OCI-LY1 (cell line): Measurements from ENCODE around the gene RPUSD4.

Experiments used
- EZH2 ChIP-seq: fragments of 200-600 bp; sonication (generic), shearing (Covaris generic); IDR thresholded peaks from 2 replicates; pipeline ENCODE4 v1.8.0; 2017; ENCODE audit warnings: borderline replicate concordance, mixed run types, mild to moderate bottlenecking, antibody characterized with exemption, low read length, moderate library complexity, mixed read lengths
- TF ChIP-seq, protein P1 (sequence below): fragments of 200-600 bp; sonication (generic), shearing (Covaris generic); IDR thresholded peaks from 2 replicates; pipeline ENCODE4 v1.5.1; 2017; ENCODE audit warnings: mild to moderate bottlenecking, antibody characterized with exemption, low read length, moderate library complexity, mixed read lengths

DNA sequence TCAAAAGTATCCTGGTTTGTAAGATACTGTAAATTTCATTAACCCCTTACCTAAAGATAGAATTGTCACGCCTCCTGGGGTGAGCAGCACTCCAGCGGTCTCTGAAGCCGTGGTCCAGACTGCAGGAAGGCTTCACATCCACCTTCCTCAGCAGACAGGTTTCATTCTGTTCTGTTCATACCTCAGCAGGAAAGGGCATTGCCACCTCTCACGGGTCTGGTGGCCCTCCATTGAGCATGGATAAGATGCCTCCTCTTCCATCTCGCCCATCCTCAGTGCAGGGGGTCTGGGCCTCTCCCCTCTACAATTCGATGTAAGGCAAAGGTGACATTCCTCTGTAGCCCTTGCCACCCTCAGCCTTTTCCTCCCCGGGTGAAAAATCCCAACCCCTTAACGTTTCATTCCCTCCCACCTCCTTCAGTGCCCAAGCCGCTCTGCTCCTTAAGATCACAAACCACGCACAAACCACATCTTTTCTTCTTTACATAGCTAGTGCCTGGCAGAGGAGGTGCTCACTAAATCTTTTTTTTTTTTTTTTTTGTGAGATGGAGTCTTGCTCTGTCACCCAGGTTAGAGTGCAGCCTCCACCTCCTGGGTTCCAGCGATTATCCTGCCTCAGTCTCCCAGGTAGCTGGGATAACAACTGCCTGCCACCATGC, 28.5 kb downstream of the RPUSD4 start:
- TF ChIP-seq, protein P1, sequence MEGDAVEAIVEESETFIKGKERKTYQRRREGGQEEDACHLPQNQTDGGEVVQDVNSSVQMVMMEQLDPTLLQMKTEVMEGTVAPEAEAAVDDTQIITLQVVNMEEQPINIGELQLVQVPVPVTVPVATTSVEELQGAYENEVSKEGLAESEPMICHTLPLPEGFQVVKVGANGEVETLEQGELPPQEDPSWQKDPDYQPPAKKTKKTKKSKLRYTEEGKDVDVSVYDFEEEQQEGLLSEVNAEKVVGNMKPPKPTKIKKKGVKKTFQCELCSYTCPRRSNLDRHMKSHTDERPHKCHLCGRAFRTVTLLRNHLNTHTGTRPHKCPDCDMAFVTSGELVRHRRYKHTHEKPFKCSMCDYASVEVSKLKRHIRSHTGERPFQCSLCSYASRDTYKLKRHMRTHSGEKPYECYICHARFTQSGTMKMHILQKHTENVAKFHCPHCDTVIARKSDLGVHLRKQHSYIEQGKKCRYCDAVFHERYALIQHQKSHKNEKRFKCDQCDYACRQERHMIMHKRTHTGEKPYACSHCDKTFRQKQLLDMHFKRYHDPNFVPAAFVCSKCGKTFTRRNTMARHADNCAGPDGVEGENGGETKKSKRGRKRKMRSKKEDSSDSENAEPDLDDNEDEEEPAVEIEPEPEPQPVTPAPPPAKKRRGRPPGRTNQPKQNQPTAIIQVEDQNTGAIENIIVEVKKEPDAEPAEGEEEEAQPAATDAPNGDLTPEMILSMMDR, result no peak
- no peak for TF ChIP-seq EZH2
